Panc1 (cell line): ENCODE measurements around the gene RIMBP2. TPM values are rescaled to one million over a fixed set of nuclear protein-coding genes. Genes with fewer than 3 reads are reported as not detected.

Experiments used
- ATAC-seq: fragments of 200-7000 bp; cut with Tn5 transposase; 2 replicates; pipeline ENCODE4 v1.9.1; 2020; ENCODE audit warnings: mild to moderate bottlenecking, moderate library complexity
- BruUV-seq: library from RNA; stranded (reverse); fragments of 400-500 nt; replicated peaks from 2 replicates; lab custom pipeline; 2021; lab: Mats Ljungman, UMichigan
- CTCF ChIA-PET: fragments of 300-600 bp; sonication (Branson Sonifier 250); formaldehyde crosslinking; loops from one replicate; lab custom pipeline; 2022; ENCODE audit warnings: antibody characterized with exemption; lab: Charles Lee
- POLR2A ChIA-PET: fragments of 300-600 bp; sonication (Branson Sonifier 250); formaldehyde crosslinking; loops from one replicate; lab custom pipeline; 2022; ENCODE audit warnings: antibody characterized with exemption; lab: Charles Lee
- DNase-seq: peaks from one replicate; pipeline ENCODE4 v3.0.0-alpha.2; 2010; ENCODE audit warnings: low read depth, low spot score
- H3K27ac ChIP-seq: 2 replicates; pipeline ENCODE4 v1.5.1; 2011; ENCODE audit warnings: mild to moderate bottlenecking, low read length, inconsistent platforms
- H3K27me3 ChIP-seq: fragments of 200-500 bp; sonication (Bioruptor generic); 2 replicates; pipeline ENCODE4 v1.6.0; 2014; ENCODE audit warnings: low read length, inconsistent platforms; ENCODE audit not compliant: control insufficient read depth, insufficient read depth
- H3K36me3 ChIP-seq: fragments of 200-500 bp; sonication (Bioruptor generic); 2 replicates; pipeline ENCODE4 v1.5.1; 2014; ENCODE audit warnings: inconsistent platforms, mild to moderate bottlenecking, low read length, moderate library complexity; ENCODE audit not compliant: control insufficient read depth, insufficient read depth
- H3K4me1 ChIP-seq: 2 replicates; pipeline ENCODE4 v1.5.1; 2011; ENCODE audit warnings: inconsistent platforms, mild to moderate bottlenecking, low read length, moderate library complexity; ENCODE audit not compliant: control insufficient read depth, insufficient read depth
- H3K4me3 ChIP-seq, 2 experiments: 2 replicates each; pipeline ENCODE4 v1.5.1; 2011 to 2012; ENCODE audit warnings: low read depth in 2 of 2, low read length in 2 of 2, mild to moderate bottlenecking in 2 of 2, inconsistent platforms in 1 of 2, moderate library complexity in 1 of 2
- H3K9me3 ChIP-seq: fragments of 200-500 bp; sonication (Bioruptor generic); 2 replicates; pipeline ENCODE4 v1.5.1; 2014; ENCODE audit warnings: low read depth, mild to moderate bottlenecking, inconsistent platforms, low read length, moderate library complexity; ENCODE audit not compliant: control insufficient read depth, insufficient read depth
- POLR2AphosphoS5 ChIP-seq: IDR thresholded peaks from 2 replicates; pipeline ENCODE4 v1.6.1; 2012; ENCODE audit warnings: mild to moderate bottlenecking, low read depth, low read length, moderate library complexity
- SIN3A ChIP-seq: IDR thresholded peaks from 2 replicates; pipeline ENCODE4 v1.6.1; 2012; ENCODE audit warnings: low read depth, mild to moderate bottlenecking, low read length, moderate library complexity, borderline replicate concordance; ENCODE audit not compliant: insufficient read depth
- TCF7L2 ChIP-seq: IDR thresholded peaks from 2 replicates; pipeline ENCODE4 v1.6.1; 2011; ENCODE audit warnings: mild to moderate bottlenecking, low read depth, low read length, inconsistent platforms
- in situ Hi-C: cut with HindIII; loops from 2 replicates; pipeline ENCODE4 v1.10.0; 2016; ENCODE audit warnings: low sequenced_read_pairs, low pct_unique_long_range_greater_than_20kb
- intact Hi-C: fragments of 100-400 bp; cut with micrococcal nuclease; formaldehyde crosslinking; loops from one replicate; pipeline ENCODE4 v1.10.0; 2022; ENCODE audit not compliant: unreplicated experiment
- total RNA-seq: library from RNA; stranded (reverse); gene quantifications from one replicate; pipeline ENCODE4 v1.2.1, GENCODE V29; 2021; ENCODE audit not compliant: unreplicated experiment
- TF ChIP-seq, protein P1 (sequence below), 2 experiments: IDR thresholded peaks; 2 replicates each; pipeline ENCODE4 v1.6.1; 2011 to 2012; ENCODE audit warnings: low read depth in 2 of 2, control low read depth in 1 of 2, low read length in 1 of 2, mild to moderate bottlenecking in 1 of 2, moderate library complexity in 1 of 2; ENCODE audit not compliant: insufficient read depth in 1 of 2
- TF ChIP-seq, protein P2 (sequence below): fragments of 450-650 bp; IDR thresholded peaks from 2 replicates; pipeline ENCODE4 v1.5.1; 2017; ENCODE audit warnings: mild to moderate bottlenecking

RIMBP2 gene
- total RNA-seq, 1 experiment from 2014 or later, result not detected

DNA sequence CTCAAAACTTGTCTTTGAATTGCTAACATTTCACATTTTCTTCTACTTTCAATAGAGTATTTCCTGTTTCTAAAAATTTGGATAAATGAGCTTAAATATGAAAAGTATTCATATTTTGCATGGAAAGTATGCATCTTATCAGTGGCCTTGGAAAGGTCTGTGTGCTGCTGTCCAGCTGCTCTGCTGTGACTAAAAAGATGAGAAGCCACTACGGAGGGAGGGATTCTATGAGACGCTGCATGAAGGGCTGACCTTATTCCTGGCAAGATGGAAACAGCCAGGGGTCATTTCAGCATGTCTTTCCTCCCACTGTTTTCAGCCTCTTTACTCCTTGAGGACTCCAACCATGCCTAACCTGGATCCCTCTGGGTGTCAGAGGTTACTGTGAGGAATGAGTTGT is 365.4 kb downstream of the RIMBP2 start:
- in situ Hi-C loops, result no loop called here
- intact Hi-C loops, result no loop called here
- no peaks in the 10 kb centered on the region for H3K9me3 ChIP-seq
- ATAC-seq (no peak), DNase-seq (no peak)
- TF ChIP-seq, protein P1, sequence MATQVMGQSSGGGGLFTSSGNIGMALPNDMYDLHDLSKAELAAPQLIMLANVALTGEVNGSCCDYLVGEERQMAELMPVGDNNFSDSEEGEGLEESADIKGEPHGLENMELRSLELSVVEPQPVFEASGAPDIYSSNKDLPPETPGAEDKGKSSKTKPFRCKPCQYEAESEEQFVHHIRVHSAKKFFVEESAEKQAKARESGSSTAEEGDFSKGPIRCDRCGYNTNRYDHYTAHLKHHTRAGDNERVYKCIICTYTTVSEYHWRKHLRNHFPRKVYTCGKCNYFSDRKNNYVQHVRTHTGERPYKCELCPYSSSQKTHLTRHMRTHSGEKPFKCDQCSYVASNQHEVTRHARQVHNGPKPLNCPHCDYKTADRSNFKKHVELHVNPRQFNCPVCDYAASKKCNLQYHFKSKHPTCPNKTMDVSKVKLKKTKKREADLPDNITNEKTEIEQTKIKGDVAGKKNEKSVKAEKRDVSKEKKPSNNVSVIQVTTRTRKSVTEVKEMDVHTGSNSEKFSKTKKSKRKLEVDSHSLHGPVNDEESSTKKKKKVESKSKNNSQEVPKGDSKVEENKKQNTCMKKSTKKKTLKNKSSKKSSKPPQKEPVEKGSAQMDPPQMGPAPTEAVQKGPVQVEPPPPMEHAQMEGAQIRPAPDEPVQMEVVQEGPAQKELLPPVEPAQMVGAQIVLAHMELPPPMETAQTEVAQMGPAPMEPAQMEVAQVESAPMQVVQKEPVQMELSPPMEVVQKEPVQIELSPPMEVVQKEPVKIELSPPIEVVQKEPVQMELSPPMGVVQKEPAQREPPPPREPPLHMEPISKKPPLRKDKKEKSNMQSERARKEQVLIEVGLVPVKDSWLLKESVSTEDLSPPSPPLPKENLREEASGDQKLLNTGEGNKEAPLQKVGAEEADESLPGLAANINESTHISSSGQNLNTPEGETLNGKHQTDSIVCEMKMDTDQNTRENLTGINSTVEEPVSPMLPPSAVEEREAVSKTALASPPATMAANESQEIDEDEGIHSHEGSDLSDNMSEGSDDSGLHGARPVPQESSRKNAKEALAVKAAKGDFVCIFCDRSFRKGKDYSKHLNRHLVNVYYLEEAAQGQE (IDR thresholded peaks at IDR 0.05; ENCODE audit: insufficient read depth in 1 of 2, low read depth in 2 of 2, low read length in 1 of 2), result no peak
- TF ChIP-seq TCF7L2 (no peak), POLR2AphosphoS5 (no peak)
- TF ChIP-seq, protein P2, sequence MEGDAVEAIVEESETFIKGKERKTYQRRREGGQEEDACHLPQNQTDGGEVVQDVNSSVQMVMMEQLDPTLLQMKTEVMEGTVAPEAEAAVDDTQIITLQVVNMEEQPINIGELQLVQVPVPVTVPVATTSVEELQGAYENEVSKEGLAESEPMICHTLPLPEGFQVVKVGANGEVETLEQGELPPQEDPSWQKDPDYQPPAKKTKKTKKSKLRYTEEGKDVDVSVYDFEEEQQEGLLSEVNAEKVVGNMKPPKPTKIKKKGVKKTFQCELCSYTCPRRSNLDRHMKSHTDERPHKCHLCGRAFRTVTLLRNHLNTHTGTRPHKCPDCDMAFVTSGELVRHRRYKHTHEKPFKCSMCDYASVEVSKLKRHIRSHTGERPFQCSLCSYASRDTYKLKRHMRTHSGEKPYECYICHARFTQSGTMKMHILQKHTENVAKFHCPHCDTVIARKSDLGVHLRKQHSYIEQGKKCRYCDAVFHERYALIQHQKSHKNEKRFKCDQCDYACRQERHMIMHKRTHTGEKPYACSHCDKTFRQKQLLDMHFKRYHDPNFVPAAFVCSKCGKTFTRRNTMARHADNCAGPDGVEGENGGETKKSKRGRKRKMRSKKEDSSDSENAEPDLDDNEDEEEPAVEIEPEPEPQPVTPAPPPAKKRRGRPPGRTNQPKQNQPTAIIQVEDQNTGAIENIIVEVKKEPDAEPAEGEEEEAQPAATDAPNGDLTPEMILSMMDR, result no peak
- POLR2A ChIA-PET, result no interaction called here
- no peak overlapping the region for H3K4me3 ChIP-seq
- H3K27me3 ChIP-seq, result peaks cover 9% of the 10 kb centered on the region
- no peak overlapping the region for H3K27ac ChIP-seq
- BruUV-seq, result no TSS peak
- CTCF ChIA-PET, result no interaction called here
- H3K36me3 ChIP-seq, result no peaks in the 10 kb centered on the region
- H3K4me1 ChIP-seq, result no peaks in the 10 kb centered on the region

DNA sequence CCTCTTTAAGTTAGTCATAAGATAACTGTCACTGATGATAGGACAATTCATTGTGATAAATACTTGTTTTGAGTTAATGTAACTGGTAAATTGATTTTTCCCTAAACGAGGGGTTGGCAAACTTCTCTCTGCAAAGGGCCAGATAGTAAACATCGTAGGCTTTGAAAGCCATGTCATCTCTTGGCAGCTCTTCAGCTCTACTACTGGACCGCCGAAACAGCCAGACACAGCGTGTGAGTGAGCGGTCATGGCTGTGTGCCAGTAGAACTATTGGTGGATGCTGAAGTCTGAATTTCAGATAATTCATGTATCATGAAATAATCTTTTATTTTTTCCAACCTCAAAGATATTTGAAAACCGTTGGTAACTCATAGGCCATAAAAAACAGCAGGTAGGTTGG is 368.5 kb downstream of the RIMBP2 start:
- no peaks in the 10 kb centered on the region; the same call in 1 of the 2 replicates for H3K9me3 ChIP-seq
- H3K27me3 ChIP-seq, result no peaks in the 10 kb centered on the region; the same call in 1 of the 2 replicates
- H3K4me1 ChIP-seq, result no peaks in the 10 kb centered on the region
- H3K27ac ChIP-seq, result no peak overlapping the region
- H3K4me3 ChIP-seq, result no peak overlapping the region
- ChIA-PET CTCF (no interaction called here), POLR2A (no interaction called here)
- DNase-seq (no peak), ATAC-seq (no peak)
- in situ Hi-C loops (no loop called here), intact Hi-C loops (no loop called here)
- H3K36me3 ChIP-seq, result no peaks in the 10 kb centered on the region
- TF ChIP-seq, protein P1 (IDR thresholded peaks at IDR 0.05; ENCODE audit: insufficient read depth in 1 of 2, low read depth in 2 of 2, low read length in 1 of 2), result no peak
- TF ChIP-seq SIN3A, result no peak
- TF ChIP-seq POLR2AphosphoS5, result no peak
- TF ChIP-seq TCF7L2, result no peak
- TF ChIP-seq, protein P2, result no peak
- no TSS peak for BruUV-seq

Other genes with a start within 250 kb of the RIMBP2 start
- 34.0 TPM for gene STX2, start 123.0 kb upstream of the RIMBP2 start, total RNA-seq
- gene RAN, start 155.8 kb upstream of the RIMBP2 start, total RNA-seq, result 1,193 TPM
- gene ADGRD1, start 237.6 kb upstream of the RIMBP2 start, total RNA-seq, result 0.21 TPM